HepG2 (cell line): ENCODE results near the gene FKBP5. TPM values are rescaled to one million over a fixed set of nuclear protein-coding genes. Genes with fewer than 3 reads are reported as not detected.

Source experiments
- ARNTL ChIP-seq: sonication (generic); formaldehyde crosslinking; IDR thresholded peaks from 2 replicates; pipeline ENCODE4 v1.4.0; 2020; ENCODE audit warnings: mild to moderate bottlenecking, missing genetic modification reagents
- ATF3 ChIP-seq: sonication (generic); formaldehyde crosslinking; IDR thresholded peaks from 2 replicates; pipeline ENCODE4 v1.4.0; 2020; ENCODE audit warnings: missing genetic modification reagents
- CENPT ChIP-seq: sonication (generic); formaldehyde crosslinking; IDR thresholded peaks from 2 replicates; pipeline ENCODE4 v1.8.0; 2022; ENCODE audit warnings: low read depth, mild to moderate bottlenecking, moderate library complexity, missing genetic modification reagents
- CREM ChIP-seq, 2 experiments: sonication (generic) in 1 of 2; formaldehyde crosslinking in 1 of 2; IDR thresholded peaks; 2 replicates each; pipeline versions ENCODE4 v1.4.0 to v1.6.1; 2016 to 2020; ENCODE audit warnings: antibody characterized with exemption in 1 of 2, mild to moderate bottlenecking in 1 of 2, missing genetic modification reagents in 1 of 2
- FIP1L1 ChIP-seq: fragments of 200-400 bp; formaldehyde crosslinking; IDR thresholded peaks from 2 replicates; pipeline ENCODE4 v1.6.1; 2018; ENCODE audit warnings: low read depth, mild to moderate bottlenecking, low read length, moderate library complexity, borderline replicate concordance; ENCODE audit not compliant: insufficient read depth
- FOXA3 ChIP-seq: IDR thresholded peaks from 2 replicates; pipeline ENCODE4 v1.6.1; 2016; ENCODE audit warnings: missing genetic modification reagents, missing compliant biosample characterization
- GABPB1 ChIP-seq: IDR thresholded peaks from 2 replicates; pipeline ENCODE4 v1.6.1; 2016; ENCODE audit warnings: mild to moderate bottlenecking, missing genetic modification reagents, moderate library complexity, missing compliant biosample characterization
- HMGA1 ChIP-seq: sonication (generic); formaldehyde crosslinking; conservative IDR thresholded peaks from 2 replicates; pipeline ENCODE4 v1.4.0; 2020; ENCODE audit warnings: missing genetic modification reagents
- JUNB ChIP-seq: sonication (generic); formaldehyde crosslinking; IDR thresholded peaks from 2 replicates; pipeline ENCODE4 v1.8.0; 2022; ENCODE audit warnings: missing genetic modification reagents, mild to moderate bottlenecking, borderline replicate concordance
- KDM2A ChIP-seq: sonication (generic); formaldehyde crosslinking; IDR thresholded peaks from 2 replicates; pipeline ENCODE4 v1.4.0; 2020; ENCODE audit warnings: low read depth, missing genetic modification reagents, borderline replicate concordance
- KDM4B ChIP-seq: sonication (generic); formaldehyde crosslinking; IDR thresholded peaks from 2 replicates; pipeline ENCODE4 v1.4.0; 2020; ENCODE audit warnings: missing genetic modification reagents
- PRMT3 ChIP-seq: sonication (generic); formaldehyde crosslinking; IDR thresholded peaks from 2 replicates; pipeline ENCODE4 v1.8.1; 2022; ENCODE audit warnings: low read depth, mild to moderate bottlenecking, moderate library complexity, missing genetic modification reagents, borderline replicate concordance
- SMC3 ChIP-seq: IDR thresholded peaks from 2 replicates; pipeline ENCODE4 v1.6.1; 2011; ENCODE audit warnings: low read length, improper control_type of control experiment
- SP4 ChIP-seq: sonication (generic); formaldehyde crosslinking; IDR thresholded peaks from 2 replicates; pipeline ENCODE4 v1.8.1; 2023; ENCODE audit warnings: mild to moderate bottlenecking, missing genetic modification reagents
- SRF ChIP-seq: IDR thresholded peaks from 2 replicates; pipeline ENCODE4 v1.6.1; 2011; ENCODE audit warnings: mild to moderate bottlenecking, low read depth, low read length, moderate library complexity
- TARDBP ChIP-seq: sonication (generic); formaldehyde crosslinking; IDR thresholded peaks from 2 replicates; pipeline ENCODE4 v1.8.0; 2022; ENCODE audit warnings: mild to moderate bottlenecking, missing genetic modification reagents
- TERF1 ChIP-seq: sonication (generic); formaldehyde crosslinking; IDR thresholded peaks from 2 replicates; pipeline ENCODE4 v1.8.0; 2022; ENCODE audit warnings: mild to moderate bottlenecking, missing genetic modification reagents, moderate library complexity
- ZBTB43 ChIP-seq: sonication (generic); formaldehyde crosslinking; conservative IDR thresholded peaks from 2 replicates; pipeline ENCODE4 v1.4.0; 2020; ENCODE audit warnings: missing genetic modification reagents
- ZEB1 ChIP-seq: IDR thresholded peaks from 2 replicates; pipeline ENCODE4 v1.6.1; 2012; ENCODE audit warnings: mild to moderate bottlenecking, low read depth, inconsistent platforms; ENCODE audit not compliant: insufficient replicate concordance
- ZNF12 ChIP-seq: sonication (generic); formaldehyde crosslinking; IDR thresholded peaks from 2 replicates; pipeline ENCODE4 v1.5.0; 2020; ENCODE audit warnings: missing genetic modification reagents
- ZNF292 ChIP-seq: sonication (generic); formaldehyde crosslinking; IDR thresholded peaks from 2 replicates; pipeline ENCODE4 v1.8.1; 2022; ENCODE audit warnings: mild to moderate bottlenecking, low read depth, missing genetic modification reagents, borderline replicate concordance
- ZNF30 ChIP-seq: sonication (generic); formaldehyde crosslinking; IDR thresholded peaks from 2 replicates; pipeline ENCODE4 v1.5.0; 2020; ENCODE audit warnings: mild to moderate bottlenecking, missing genetic modification reagents
- ZNF337 ChIP-seq: sonication (generic); formaldehyde crosslinking; IDR thresholded peaks from 2 replicates; pipeline ENCODE4 v1.5.1; 2020; ENCODE audit warnings: missing genetic modification reagents, low read depth, mild to moderate bottlenecking, borderline replicate concordance
- ZNF552 ChIP-seq: sonication (generic); formaldehyde crosslinking; IDR thresholded peaks from 2 replicates; pipeline ENCODE4 v1.9.0; 2022; ENCODE audit warnings: missing genetic modification reagents, mild to moderate bottlenecking, borderline replicate concordance
- ZNF564 ChIP-seq: sonication (generic); formaldehyde crosslinking; IDR thresholded peaks from 2 replicates; pipeline ENCODE4 v1.8.1; 2023; ENCODE audit warnings: mild to moderate bottlenecking, missing genetic modification reagents
- ZUFSP ChIP-seq: sonication (generic); formaldehyde crosslinking; IDR thresholded peaks from 2 replicates; pipeline ENCODE4 v1.9.0; 2021; ENCODE audit warnings: missing genetic modification reagents, mild to moderate bottlenecking, borderline replicate concordance
- polyA plus RNA-seq, 8 experiments: library from polyadenylated mRNA; depleted of rRNA in 3 of 8; stranded (reverse) in 7 of 8; unstranded in 1 of 8; fragments of >200 nt; fragmentation: Illumina TruSeq in 4 of 8; extraction: Trizol in 4 of 8; gene quantifications; 2 replicates each; pipeline versions ENCODE4 v1.2.1 to v1.2.3, GENCODE V29; 2011 to 2016; ENCODE audit warnings: low read depth in 4 of 8, missing spikeins in 1 of 8, mixed read lengths in 1 of 8; ENCODE audit not compliant: insufficient read depth in 1 of 8
- total RNA-seq, 5 experiments: library from RNA; depleted of rRNA; stranded (reverse); fragments of >200 nt; fragmentation: Illumina TruSeq; extraction: Trizol; gene quantifications; 2 replicates each; pipeline ENCODE4 v1.2.3, GENCODE V29; 2016; ENCODE audit warnings: low read depth in 1 of 5

Gene FKBP5
- total and polyA plus RNA-seq, 2 of the 13 experiments (the other 11 are each of a cell fraction or from before 2014, with no cell fraction given), result 8.0 to 17.4 TPM

DNA sequence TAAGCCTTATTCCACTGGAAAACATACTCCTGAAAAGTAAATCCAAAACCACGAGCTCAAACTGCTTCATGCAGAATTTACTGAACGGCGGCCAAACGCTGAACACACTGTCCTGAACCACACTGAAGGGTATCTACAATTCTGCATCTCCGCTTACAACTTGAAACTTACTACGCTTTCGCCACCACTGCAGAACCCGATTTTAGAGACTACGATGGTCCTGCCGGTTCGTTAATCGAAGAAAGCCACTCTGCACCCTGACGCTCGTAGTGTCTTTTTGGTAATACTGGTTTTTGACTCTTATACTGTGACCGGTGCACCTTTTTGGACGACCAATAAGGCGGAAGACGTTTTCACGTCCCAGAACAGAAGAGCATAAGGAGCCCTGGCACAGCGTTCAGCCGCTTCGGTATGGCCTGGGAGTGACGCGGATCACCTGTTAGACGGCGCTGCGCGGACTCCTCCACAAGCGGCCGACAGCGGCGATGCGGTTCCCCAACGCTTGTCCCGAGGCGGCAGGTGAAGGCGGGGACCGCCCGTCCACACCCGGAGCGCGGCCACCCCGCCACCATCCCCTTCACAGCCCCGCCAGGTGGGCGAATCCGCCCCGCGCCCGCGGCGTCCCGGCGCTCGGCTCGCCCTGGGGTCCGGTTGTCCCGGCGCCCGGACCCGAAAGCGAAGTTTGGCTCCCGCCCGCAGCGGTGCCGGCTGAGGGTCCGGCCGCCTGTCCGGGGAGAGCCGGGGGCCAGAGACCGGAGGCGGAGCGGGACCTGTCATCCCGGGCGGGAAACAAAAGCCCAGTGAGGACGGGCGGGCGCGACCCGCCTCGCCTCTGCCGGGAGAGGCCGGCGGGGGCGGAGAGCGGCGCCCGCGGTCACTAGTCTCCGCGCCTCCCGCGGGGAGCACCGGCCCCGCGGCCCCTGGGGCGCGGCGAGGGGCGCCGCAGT, 784 bp downstream of the FKBP5 start (continued):
- TF ChIP-seq TERF1 (CRISPR knock-in tag) (peak; percentile 66; the same call in 1 of the 2 replicates), ZNF12 (CRISPR knock-in tag) (no peak; the same call in 1 of the 2 replicates), ARNTL (peak; percentile 57), ZUFSP (CRISPR knock-in tag) (no peak), GABPB1 (no peak), ZBTB43 (CRISPR knock-in tag) (no peak; the same call in 1 of the 2 replicates), SMC3 (no peak), CREM (IDR thresholded peaks at IDR 0.05) (no peak), CREM (CRISPR knock-in tag; IDR thresholded peaks at IDR 0.05) (no peak), ZEB1 (no peak), HMGA1 (CRISPR knock-in tag) (no peak), ATF3 (CRISPR knock-in tag) (no peak), CENPT (no peak), ZNF292 (CRISPR knock-in tag) (peak; percentile 87), FOXA3 (CRISPR knock-in tag) (no peak), KDM4B (CRISPR knock-in tag) (no peak), KDM2A (CRISPR knock-in tag) (peak; percentile 73), FIP1L1 (no peak), SRF (no peak), SP4 (no peak), ZNF552 (no peak), ZNF564 (CRISPR knock-in tag) (no peak; the same call in 1 of the 2 replicates), ZNF337 (CRISPR knock-in tag) (no peak), TARDBP (no peak), ZNF30 (CRISPR knock-in tag) (no peak), PRMT3 (CRISPR knock-in tag) (no peak), JUNB (CRISPR knock-in tag) (no peak)
